ENCODE data around the gene OR2L13. TPM values are rescaled to one million over a fixed set of nuclear protein-coding genes. Genes with fewer than 3 reads are reported as not detected.

OR2L13 gene, protein sequence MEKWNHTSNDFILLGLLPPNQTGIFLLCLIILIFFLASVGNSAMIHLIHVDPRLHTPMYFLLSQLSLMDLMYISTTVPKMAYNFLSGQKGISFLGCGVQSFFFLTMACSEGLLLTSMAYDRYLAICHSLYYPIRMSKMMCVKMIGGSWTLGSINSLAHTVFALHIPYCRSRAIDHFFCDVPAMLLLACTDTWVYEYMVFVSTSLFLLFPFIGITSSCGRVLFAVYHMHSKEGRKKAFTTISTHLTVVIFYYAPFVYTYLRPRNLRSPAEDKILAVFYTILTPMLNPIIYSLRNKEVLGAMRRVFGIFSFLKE
- polyA plus RNA-seq (2012; ENCODE audit: insufficient read length, low read depth), result not detected

- no peak for TF ChIP-seq SIN3A (IDR thresholded peaks at IDR 0.05; ENCODE audit: borderline replicate concordance, insufficient read depth, low read length)
- TF ChIP-seq TAF1 (IDR thresholded peaks at IDR 0.05; ENCODE audit: borderline replicate concordance, insufficient read depth, low read length), result no peak
- TF ChIP-seq FOXP2 (optimal IDR thresholded peaks at IDR 0.05; ENCODE audit: borderline replicate concordance, extremely low read depth, extremely low read length, insufficient read depth), result no peak
- TF ChIP-seq REST (IDR thresholded peaks at IDR 0.05; ENCODE audit: insufficient read depth in 1 of 2, low read depth in 2 of 2, low read length in 2 of 2), result no peak
- no peak for TF ChIP-seq POLR2AphosphoS5 (IDR thresholded peaks at IDR 0.05; ENCODE audit: low read depth, low read length)
Measured at GRCh38 chr1:248094884-248095283, at the start of gene OR2L13. OR2L13 (plus strand) TSS chr1:248095184; CDS start chr1:248099376, 4,192 bp downstream.

DNA sequence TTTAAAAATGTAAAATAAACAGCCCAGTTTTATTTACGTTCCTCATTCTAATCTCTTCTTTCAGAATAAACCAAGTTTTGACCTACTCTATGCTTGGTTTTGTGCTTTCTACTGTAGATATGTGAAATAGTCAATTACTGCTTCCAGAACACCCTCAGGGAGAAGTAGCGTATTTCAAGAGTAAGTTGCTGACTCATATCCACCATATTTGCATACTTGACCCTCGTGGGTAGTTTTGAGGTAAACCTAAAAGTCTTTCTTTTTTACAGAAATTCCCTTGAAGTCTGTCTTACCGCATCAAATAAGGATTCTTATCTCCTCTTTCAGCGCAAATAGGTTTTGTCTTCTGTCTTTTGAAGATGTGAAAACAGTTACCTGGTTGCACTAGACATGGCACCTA is 49.8 kb upstream of the OR2L13 start:
- no peak for TF ChIP-seq TAF1 (IDR thresholded peaks at IDR 0.05; ENCODE audit: borderline replicate concordance, insufficient read depth, low read length)
- no peak for TF ChIP-seq POLR2AphosphoS5 (IDR thresholded peaks at IDR 0.05; ENCODE audit: low read depth, low read length)
- TF ChIP-seq REST (IDR thresholded peaks at IDR 0.05; ENCODE audit: insufficient read depth in 1 of 2, low read depth in 2 of 2, low read length in 2 of 2), result no peak
- no peak for TF ChIP-seq SIN3A (IDR thresholded peaks at IDR 0.05; ENCODE audit: borderline replicate concordance, insufficient read depth, low read length)
- no peak for TF ChIP-seq FOXP2 (optimal IDR thresholded peaks at IDR 0.05; ENCODE audit: borderline replicate concordance, extremely low read depth, extremely low read length, insufficient read depth)

GRCh38 chr1:248046536-248046935 is 48.4 kb upstream of the OR2L13 start, which contains the start of gene OR2L3:
OR2L3 (plus strand) TSS chr1:248046836; CDS start chr1:248060682, 13,846 bp downstream.
- TF ChIP-seq REST (IDR thresholded peaks at IDR 0.05; ENCODE audit: insufficient read depth in 1 of 2, low read depth in 2 of 2, low read length in 2 of 2), result no peak
- TF ChIP-seq TAF1 (IDR thresholded peaks at IDR 0.05; ENCODE audit: borderline replicate concordance, insufficient read depth, low read length), result no peak
- TF ChIP-seq POLR2AphosphoS5 (IDR thresholded peaks at IDR 0.05; ENCODE audit: low read depth, low read length), result no peak
- TF ChIP-seq SIN3A (IDR thresholded peaks at IDR 0.05; ENCODE audit: borderline replicate concordance, insufficient read depth, low read length), result no peak
- no peak for TF ChIP-seq FOXP2 (optimal IDR thresholded peaks at IDR 0.05; ENCODE audit: borderline replicate concordance, extremely low read depth, extremely low read length, insufficient read depth)

- no peak for TF ChIP-seq FOXP2 (optimal IDR thresholded peaks at IDR 0.05; ENCODE audit: borderline replicate concordance, extremely low read depth, extremely low read length, insufficient read depth)
- no peak for TF ChIP-seq TAF1 (IDR thresholded peaks at IDR 0.05; ENCODE audit: borderline replicate concordance, insufficient read depth, low read length)
- TF ChIP-seq SIN3A (IDR thresholded peaks at IDR 0.05; ENCODE audit: borderline replicate concordance, insufficient read depth, low read length), result no peak
- TF ChIP-seq REST (IDR thresholded peaks at IDR 0.05; ENCODE audit: insufficient read depth in 1 of 2, low read depth in 2 of 2, low read length in 2 of 2), result no peak
Measured at GRCh38 chr1:248047008-248047407, 48.0 kb upstream of the OR2L13 start.
